Measurements from ENCODE around the gene PRKG1. TPM values are rescaled to one million over a fixed set of nuclear protein-coding genes. Genes with fewer than 3 reads are reported as not detected.

The PRKG1 gene
- total RNA-seq, 1 donor = 19.5 TPM

- Histone ChIP-seq H3K36me3 (ENCODE audit: insufficient read depth, low read length) (no peaks in the 10 kb centered on the region), H3K27ac (ENCODE audit: low read depth, low read length) (no peak overlapping the region), H3K4me1 (ENCODE audit: insufficient read depth, low read length) (no peaks in the 10 kb centered on the region), H3K4me3 (ENCODE audit: insufficient read depth, low read length) (no peak overlapping the region), H3K9me3 (ENCODE audit: low read depth, low read length) (no peaks in the 10 kb centered on the region), H3K79me2 (ENCODE audit: insufficient read depth, low read length) (no peaks in the 10 kb centered on the region), H3K27me3 (ENCODE audit: insufficient read depth, low read length) (no peaks in the 10 kb centered on the region), H3K4me2 (ENCODE audit: insufficient read depth, low read length) (no peak overlapping the region), H2AFZ (ENCODE audit: low read length) (no peak overlapping the region), H4K20me1 (ENCODE audit: insufficient read depth, low read length) (no peaks in the 10 kb centered on the region)
- no peak for DNase-seq (ENCODE audit: insufficient read length, low spot score, missing footprints)
- TF ChIP-seq CTCF (IDR thresholded peaks at IDR 0.05; ENCODE audit: extremely low read depth, low read depth, low read length) = no peak
Measured at GRCh38 chr10:51289519-51289918, 215.2 kb downstream of the PRKG1 start.

DNA sequence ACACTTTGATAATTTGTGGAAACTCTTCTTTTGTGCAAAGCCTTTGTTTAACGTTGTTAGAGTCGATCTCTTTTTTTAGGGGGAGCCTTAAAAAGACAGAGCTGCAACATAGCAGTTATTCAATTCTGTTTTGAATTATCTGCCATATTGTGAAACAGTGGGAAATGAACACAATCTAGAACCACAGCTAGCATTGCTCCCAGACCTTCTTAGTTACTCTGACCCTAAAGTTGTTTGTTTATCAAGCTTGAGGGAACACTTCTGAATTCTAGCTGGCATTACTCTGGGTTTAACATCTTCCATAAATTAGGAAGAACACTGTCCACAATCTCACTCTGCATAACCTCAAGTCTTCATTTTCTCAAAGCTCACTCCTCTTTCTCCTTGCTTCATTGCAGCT lies 217.7 kb downstream of the PRKG1 start:
- Histone ChIP-seq H3K4me2 (ENCODE audit: insufficient read depth, low read length) (no peak overlapping the region), H3K27me3 (ENCODE audit: insufficient read depth, low read length) (no peaks in the 10 kb centered on the region), H3K36me3 (ENCODE audit: insufficient read depth, low read length) (no peaks in the 10 kb centered on the region), H3K79me2 (ENCODE audit: insufficient read depth, low read length) (no peaks in the 10 kb centered on the region), H2AFZ (ENCODE audit: low read length) (no peak overlapping the region), H3K4me1 (ENCODE audit: insufficient read depth, low read length) (no peaks in the 10 kb centered on the region), H4K20me1 (ENCODE audit: insufficient read depth, low read length) (no peaks in the 10 kb centered on the region), H3K27ac (ENCODE audit: low read depth, low read length) (no peak overlapping the region), H3K4me3 (ENCODE audit: insufficient read depth, low read length) (no peak overlapping the region), H3K9me3 (ENCODE audit: low read depth, low read length) (no peaks in the 10 kb centered on the region)
- TF ChIP-seq CTCF (IDR thresholded peaks at IDR 0.05; ENCODE audit: extremely low read depth, low read depth, low read length) = no peak
- no peak for DNase-seq (ENCODE audit: insufficient read length, low spot score, missing footprints)

GRCh38 chr10:51297438-51297837 lies 223.2 kb downstream of the PRKG1 start:
- H4K20me1 ChIP-seq (ENCODE audit: insufficient read depth, low read length) = no peaks in the 10 kb centered on the region
- peak overlapping the region; percentile 11 for H3K4me2 ChIP-seq (ENCODE audit: insufficient read depth, low read length)
- no peaks in the 10 kb centered on the region for H3K9me3 ChIP-seq (ENCODE audit: low read depth, low read length)
- H3K4me3 ChIP-seq (ENCODE audit: insufficient read depth, low read length) = no peak overlapping the region
- H2AFZ ChIP-seq (ENCODE audit: low read length) = no peak overlapping the region
- no peak for TF ChIP-seq CTCF (IDR thresholded peaks at IDR 0.05; ENCODE audit: extremely low read depth, low read depth, low read length)
- DNase-seq (ENCODE audit: insufficient read length, low spot score, missing footprints) = no peak
- peaks cover 3% of the 10 kb centered on the region for H3K4me1 ChIP-seq (ENCODE audit: insufficient read depth, low read length)
- no peak overlapping the region for H3K27ac ChIP-seq (ENCODE audit: low read depth, low read length)
- no peaks in the 10 kb centered on the region for H3K27me3 ChIP-seq (ENCODE audit: insufficient read depth, low read length)
- H3K79me2 ChIP-seq (ENCODE audit: insufficient read depth, low read length) = no peaks in the 10 kb centered on the region
- no peaks in the 10 kb centered on the region for H3K36me3 ChIP-seq (ENCODE audit: insufficient read depth, low read length)

- no peaks in the 10 kb centered on the region for H3K79me2 ChIP-seq (ENCODE audit: insufficient read depth, low read length)
- no peak for DNase-seq (ENCODE audit: insufficient read length, low spot score, missing footprints)
- H2AFZ ChIP-seq (ENCODE audit: low read length) = peak overlapping the region; percentile 10
- H3K27ac ChIP-seq (ENCODE audit: low read depth, low read length) = no peak overlapping the region
- H3K4me3 ChIP-seq (ENCODE audit: insufficient read depth, low read length) = no peak overlapping the region
- peaks cover 7% of the 10 kb centered on the region for H3K4me1 ChIP-seq (ENCODE audit: insufficient read depth, low read length)
- no peaks in the 10 kb centered on the region for H3K36me3 ChIP-seq (ENCODE audit: insufficient read depth, low read length)
- no peak for TF ChIP-seq CTCF (IDR thresholded peaks at IDR 0.05; ENCODE audit: extremely low read depth, low read depth, low read length)
- no peaks in the 10 kb centered on the region for H4K20me1 ChIP-seq (ENCODE audit: insufficient read depth, low read length)
- no peaks in the 10 kb centered on the region for H3K27me3 ChIP-seq (ENCODE audit: insufficient read depth, low read length)
- no peaks in the 10 kb centered on the region for H3K9me3 ChIP-seq (ENCODE audit: low read depth, low read length)
- H3K4me2 ChIP-seq (ENCODE audit: insufficient read depth, low read length) = no peak overlapping the region
Measured at GRCh38 chr10:51300617-51301304, 226.5 kb downstream of the PRKG1 start.
